HG02870 (cell line): ENCODE measurements around the gene DISC1.

Experiments
- ATAC-seq: cut with Tn5 transposase; IDR thresholded peaks from one replicate; pipeline ENCODE4 v1.9.1; 2021; ENCODE audit warnings: mild to moderate bottlenecking, moderate library complexity; ENCODE audit not compliant: unreplicated experiment

DISC1 gene

DNA sequence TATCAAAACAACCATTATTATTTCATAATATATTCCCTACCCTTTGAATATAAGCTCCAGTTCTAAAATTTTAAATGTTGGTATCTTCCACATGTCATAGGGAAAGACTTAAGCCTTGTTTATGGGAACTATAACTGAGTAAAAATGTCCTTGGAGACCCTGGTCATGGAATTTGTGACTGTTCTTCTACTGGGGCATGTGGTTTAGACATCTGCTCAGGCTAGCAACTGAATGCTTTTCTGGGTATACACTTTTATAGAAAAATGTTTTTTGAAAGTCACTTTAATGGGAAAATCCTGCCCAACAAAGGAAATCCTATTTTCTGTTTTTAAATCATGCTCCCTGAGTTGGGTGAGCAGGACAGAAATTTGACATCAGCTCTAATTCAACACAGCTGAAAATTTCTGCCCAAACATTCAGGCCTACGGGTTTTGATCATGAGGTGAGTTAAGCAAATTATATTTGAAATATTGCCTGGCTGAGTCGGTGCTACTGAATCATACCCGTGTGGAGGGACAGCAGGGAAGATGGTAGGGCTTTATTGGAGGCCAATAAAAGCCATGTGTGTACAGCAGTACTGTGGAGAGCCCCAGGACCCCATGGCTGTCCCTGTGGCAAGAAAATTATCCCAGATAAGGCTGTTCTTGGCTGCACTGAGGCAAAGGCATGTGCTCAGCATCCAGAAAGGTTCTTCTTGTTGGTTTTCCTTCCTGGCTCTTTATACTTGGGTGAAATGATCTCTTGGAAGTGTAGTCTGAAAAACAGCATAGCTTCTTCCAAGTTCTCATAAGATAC is 391.8 kb downstream of the DISC1 start:
- ATAC-seq, result no peak

DNA sequence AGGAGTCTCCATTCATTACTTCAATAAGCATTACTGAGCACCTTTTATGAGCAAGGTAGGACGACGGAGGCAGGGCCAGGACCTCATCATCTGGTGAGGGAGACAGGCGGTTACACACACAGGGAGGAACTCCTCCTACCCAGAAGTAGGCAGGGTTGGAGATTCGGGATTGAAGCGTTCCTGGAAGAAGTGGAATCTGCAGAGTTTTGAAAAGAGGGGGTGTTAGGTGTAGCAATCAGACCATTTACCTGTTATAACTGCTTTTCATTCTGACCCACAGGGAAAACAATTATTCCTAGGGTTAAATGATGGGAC is 392.4 kb downstream of the DISC1 start:
- ATAC-seq, result no peak

DNA sequence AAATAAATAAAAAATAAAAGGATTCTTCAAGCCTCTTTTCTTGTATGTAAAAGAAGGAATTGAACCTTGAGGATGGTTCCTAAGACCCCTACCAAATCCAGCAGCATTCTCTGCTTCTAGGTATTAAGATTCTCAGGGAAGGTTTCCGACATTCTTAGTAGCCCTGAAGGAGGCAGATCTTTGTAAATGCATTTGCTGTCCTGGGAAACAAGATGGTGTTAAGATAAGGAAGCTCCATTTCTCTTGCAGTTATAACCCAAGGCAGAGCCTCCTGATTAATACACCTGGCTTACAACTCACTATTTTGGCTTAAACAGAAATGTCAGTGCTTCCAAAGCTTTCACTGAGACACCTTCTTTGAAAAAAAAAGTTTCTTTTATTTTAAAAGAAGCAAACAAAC is 393.8 kb downstream of the DISC1 start:
- ATAC-seq, result no peak

DNA sequence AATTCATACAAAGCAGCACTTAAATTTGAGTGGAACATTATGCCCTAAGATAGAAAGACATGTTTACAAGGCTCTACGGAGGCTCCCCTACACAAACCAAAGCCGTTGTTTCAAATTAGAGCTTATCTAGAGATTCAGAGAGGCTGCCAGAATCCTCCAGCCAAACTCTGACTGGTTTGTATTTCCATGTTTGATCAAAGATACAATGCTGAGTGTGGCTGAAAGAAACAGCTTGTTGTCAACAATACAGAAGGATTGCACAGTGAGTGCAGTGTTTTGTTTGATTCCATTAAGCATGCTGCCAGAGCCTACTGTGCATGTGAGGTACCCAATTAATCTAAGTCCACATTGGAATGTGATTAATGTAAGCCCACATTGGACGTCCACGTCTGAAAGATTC is 402.7 kb downstream of the DISC1 start:
- no peak for ATAC-seq

DNA sequence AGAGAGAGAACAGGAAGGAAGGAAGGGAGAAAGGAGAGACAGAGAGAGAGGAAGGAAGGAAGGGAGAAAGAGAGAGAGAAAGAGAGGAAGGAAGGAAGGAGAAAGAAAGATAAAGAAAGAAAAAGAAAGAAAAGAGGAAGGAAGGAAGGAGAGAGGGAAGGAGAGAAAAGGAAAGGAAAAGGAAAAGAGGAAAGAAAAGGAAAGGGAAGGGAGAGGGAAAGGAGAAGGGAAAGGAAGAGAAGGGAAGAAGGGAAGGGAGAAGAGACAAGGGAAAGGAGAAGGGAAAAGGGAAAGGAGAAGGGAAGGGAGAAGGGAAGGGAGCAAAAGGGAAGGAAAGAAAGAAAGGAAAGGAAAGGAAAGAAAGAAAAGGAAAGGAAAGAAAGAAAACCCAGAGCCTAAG is 404.6 kb downstream of the DISC1 start:
- ATAC-seq, result no peak

DNA sequence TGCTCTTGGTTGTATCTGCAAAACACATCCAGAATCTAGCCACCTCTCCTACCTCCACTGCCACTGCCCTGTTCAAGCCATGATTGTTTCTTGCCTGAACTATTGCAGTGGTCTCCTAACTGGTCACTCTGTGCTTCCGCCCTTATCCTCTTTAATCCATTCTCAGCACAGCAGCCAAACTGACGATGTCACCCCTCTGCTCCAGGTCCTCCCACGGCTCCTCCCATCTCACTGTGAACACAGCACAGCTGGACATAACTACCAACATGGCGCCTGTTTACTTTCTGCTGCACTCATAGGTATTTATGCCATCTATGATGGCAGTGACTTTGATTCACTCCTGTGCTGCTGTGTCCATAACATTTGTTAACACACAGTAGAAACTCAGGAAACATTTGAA is 406.7 kb downstream of the DISC1 start:
- ATAC-seq, result no peak

DNA sequence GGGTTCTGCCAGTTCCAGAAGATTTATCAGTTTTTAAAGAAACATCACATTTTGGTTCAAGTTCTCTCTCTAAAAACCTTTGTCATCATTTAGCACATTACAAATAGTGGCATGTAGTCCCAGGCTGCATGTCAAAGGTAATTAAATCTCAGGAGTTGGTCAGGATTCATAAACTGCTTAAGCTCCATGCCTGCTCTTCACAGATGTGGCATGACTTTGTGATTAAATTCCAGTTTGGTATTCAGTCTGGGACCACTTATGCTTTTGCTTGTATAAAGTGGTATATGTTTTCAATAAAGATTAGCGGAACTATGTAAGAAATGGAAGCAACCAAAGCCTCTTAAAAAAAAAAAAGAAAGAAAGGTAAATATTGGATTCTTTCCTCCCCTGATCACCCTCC is 408.0 kb downstream of the DISC1 start:
- no peak for ATAC-seq

DNA sequence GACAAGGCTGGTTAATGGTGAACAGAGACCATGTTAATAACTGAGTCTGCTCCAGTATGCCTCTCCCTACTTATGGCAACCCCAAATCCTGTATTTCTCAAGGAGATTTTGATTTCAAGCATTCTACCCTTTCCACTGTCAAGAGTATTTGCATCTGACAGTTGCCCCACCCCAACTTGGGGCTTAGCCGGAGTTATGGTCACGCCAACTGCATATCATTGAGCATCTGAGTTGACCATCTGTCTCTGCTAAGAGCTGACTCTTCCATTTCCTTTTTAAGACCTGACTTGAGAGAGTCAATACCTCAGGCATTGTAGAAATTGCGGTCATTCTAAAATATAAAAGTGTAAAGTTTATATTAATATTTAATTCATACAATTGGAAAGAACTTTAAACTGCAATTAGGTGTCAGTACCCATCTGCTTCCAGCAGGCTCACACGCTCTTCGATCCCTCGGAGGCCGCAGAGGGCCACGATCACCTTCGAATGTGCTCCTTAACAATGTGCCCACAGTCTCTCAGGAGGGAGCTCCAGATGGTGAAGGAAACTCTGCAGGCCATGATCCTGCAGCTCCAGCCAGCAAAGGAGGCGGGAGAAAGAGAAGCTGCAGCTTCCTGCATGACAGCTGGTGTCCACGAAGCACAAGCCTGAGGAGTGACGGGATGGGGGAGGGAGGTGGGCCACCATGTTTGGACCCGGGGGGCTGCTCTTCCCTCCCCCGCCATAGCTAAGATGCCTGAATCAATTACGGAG is 409.8 kb downstream of the DISC1 start:
- ATAC-seq, result no peak

DNA sequence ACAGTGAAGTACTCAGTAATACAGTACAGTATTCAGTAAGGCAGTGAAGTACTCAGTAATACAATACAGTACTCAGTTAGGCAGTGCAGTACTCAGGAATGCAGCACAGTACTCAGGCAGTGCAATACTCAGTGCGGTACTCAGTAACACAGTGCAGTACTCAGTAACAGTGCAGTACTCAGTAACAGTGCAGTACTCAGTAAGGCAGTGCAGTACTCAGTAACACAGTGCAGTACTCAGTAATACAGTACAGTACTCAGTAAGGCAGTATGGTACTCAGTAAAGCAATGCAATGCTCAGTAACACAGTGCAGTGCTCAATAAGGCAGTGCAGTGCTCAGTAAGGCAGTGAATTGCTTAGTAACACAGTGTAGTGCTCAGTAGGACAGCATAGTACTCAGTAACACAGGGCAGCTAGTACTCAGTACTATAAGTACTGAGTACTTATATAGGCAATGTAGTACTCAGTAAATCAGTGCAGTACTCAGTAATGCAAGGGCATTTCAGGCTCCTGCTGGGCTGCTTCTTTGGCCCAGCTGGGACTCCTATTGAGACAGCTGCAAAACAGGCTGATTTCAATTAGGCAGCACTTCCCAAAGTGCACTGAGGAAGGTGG is 411.3 kb downstream of the DISC1 start:
- no peak for ATAC-seq

DNA sequence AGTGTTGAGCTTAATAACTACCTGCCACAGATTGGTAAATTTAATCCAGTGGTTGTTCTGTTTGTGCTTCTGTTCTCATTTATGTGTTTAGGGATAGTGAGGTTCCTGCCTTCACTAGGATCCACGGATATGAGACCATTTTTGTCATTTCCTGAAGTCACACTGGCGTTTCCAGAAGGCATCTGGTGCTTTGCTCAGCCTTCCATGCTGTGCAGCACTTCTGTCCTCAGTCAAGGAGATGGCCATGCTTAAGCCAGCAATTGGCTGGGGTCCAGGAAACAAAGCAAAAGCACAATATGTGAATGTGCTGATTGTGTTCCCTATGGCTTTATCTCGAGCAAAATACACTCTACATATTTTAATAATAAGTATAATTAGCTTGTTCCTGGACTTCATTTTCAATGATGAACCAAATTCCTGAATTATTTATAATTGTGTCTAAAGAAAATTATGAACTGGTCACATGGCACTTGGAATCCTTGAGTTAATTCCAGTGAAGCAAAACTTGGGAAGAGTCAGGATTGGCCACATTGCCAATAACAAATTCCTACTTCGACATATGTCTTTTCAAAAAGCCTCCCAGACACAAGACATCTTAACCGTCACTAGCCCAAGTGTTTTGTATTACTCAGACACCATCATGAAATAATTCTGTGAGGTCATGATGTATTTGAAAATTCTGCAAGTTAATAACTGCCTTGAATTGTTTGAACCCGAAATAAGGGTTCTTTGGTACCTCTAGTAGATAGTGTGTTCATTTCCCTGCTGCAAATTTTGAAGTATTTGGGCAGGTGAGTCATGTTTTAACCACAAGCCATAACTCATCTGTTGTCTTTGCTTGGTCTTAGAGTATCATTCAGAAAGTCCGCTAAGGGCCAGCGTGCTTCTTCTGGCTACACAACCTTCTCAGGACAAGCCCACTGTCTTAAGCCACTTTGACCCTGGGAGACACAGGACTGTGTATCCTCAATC is 412.4 kb downstream of the DISC1 start:
- ATAC-seq, result no peak

DNA sequence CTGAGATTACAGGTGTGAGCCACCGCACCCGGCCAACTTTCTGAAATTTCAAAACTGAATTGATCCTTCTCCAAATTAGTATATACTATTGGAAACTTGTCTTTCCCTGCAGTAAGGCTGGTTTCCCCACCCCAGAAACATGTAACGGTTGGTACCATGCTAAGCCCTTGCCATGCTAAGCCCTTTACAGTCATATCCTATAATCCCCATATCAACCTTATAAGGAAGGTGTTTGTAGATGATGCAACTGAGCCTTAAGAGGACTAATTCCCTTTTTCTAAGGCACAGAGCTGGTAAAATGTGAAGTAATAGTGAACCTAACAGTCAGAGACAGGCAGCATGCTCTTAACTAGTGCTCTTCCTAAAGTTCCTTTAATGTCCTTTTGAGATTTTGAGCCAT is 413.7 kb downstream of the DISC1 start:
- no peak for ATAC-seq

DNA sequence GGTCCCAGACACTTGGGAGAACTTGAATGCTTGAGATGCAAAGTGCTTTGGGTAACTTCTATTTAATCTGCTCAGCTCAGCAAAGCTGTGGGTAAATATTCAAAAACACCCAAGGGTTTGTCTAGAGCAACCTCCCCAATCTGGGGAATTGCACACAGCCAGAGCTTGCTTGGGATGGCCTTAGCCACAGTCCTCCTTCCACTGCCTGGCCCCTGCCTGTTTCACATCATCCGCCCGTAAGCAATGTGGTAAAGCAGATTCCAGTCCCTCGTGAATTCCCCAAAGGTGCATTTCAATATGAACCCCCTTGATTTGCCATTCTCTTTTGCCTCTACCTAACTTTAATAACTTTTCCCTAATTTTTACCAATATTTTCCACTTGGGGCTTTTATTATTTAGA is 418.1 kb downstream of the DISC1 start:
- ATAC-seq, result no peak

DNA sequence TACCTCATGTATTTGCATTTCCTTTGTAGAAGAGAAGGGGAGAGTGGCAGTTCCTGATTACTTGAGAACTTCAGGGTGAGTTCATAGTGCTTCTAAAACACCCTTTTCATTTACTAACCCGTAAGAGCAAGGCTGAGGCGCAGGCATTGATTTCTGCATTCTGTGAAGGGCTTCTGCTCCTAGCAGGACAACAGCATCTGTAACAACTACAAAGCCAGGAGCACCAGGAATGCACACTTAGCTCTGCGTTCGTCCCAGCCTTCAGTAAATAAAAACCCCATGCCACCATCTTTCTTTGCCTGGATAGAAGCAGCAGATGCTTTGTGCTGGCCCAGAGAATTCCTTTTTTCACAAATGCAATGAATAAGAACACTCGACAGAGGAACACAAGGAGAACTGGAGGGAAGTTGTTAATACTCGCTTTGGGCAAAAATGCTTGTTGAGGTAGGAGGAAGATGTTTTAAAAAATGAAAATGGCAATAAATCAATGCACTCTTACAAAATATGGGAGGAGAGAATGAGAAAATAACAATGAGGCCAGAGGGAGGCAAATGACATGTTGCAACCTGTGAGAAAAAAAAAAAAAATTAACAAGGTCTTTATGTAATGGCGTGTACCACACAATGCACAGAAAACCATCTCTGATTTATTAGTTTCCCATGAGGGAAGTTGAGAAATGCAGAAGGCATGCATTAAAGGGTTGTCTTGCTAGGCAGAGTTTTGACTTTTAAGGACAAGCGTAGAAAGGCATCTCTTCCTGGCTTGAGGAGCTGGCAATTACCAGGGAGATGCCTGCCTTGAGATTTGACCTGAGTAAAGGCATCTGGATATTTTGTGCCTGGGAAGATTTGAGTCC is 418.8 kb downstream of the DISC1 start:
- ATAC-seq, result no peak

DNA sequence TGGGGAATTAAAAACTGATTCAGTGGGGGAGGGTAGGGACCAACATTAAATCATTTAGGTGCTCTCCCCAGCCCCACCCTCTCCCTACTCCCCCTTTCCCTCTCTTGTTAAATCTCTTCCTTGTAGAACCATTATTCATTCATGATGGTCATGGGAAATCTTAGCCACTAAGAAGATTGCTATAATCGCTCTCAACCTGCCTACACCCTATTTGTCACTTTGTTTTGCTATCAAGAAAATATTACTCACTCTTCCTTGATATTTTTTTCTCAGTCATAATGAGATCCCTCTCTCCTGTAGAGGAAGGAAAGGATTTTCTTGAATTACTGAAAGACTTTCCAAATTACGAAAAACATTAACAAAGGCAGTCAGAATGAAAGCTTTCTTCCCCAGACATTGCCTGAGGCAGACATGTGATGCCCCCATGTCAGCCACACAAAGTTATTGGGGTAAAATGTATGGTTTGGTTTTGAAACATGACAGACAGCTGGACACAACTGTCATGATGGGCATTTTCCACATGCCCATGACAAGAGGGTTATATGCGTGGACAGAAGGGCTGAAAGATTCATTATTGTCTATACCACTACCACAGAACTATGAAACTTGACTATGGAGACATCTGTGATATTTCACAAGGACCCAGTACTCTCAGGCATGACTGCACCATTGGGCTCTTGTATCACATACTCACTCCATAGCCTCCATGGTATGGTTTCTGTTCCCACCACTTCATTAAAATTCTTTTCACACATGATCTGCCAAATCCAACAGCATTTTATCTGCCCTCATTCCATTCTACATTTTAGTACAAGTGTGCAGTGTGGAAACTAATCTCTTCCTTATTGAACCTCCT is 420.1 kb downstream of the DISC1 start:
- no peak for ATAC-seq

DNA sequence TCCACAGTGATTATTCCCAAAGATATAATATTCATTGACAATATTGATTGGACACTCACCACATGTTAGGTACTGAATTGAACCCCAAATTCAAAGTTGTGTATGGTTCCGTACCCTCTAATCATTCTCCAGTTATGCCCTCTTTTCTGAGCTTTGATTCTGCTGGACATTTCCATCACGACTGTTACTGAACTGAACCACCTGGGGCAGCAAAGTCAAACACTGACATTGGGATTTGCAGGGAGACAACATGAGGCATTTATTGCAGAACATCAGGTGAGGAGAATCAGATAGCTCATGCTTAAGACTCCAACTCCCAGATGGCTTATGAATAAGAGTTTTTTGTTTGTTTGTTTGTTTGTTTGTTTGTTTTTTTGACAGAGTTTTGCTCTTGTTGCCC is 420.9 kb downstream of the DISC1 start:
- ATAC-seq, result no peak

DNA sequence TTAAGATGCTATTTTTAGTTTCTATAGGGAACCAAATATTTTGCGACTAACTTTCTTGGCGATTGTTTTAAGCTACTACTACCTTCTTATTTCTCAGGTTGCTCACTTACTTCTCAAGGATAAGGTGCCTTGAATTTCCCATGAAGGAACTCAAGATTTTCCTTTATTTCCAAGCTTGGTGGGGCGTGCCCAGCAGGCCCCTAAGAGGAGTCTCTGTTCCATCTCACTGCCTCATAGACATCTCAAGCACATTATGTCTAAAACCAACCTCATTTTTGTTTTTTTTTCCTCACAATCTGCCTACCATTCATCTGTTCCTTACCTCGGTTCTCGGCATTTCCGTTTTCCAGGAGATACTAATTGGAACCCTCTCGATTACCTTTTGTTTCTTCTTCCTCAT is 421.9 kb downstream of the DISC1 start:
- ATAC-seq, result no peak

DNA sequence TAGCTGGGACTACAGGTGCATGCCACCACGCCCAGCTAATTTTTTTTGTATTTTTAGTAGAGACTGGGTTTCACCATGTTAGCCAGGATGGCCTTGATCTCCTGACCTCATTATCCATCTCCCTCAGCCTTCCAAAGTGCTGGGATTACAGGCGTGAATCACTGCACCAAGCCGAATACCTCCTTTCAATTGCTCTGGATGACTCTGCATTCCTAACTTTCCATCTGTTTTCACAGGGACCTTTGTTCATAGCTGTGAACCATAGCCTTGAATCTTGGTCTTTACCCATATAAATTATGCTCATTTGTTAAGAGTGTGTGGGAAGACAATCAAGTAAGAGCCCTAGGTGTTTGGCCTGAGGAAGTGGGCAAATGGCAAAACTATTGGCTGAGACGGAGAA is 422.7 kb downstream of the DISC1 start:
- ATAC-seq, result no peak

DNA sequence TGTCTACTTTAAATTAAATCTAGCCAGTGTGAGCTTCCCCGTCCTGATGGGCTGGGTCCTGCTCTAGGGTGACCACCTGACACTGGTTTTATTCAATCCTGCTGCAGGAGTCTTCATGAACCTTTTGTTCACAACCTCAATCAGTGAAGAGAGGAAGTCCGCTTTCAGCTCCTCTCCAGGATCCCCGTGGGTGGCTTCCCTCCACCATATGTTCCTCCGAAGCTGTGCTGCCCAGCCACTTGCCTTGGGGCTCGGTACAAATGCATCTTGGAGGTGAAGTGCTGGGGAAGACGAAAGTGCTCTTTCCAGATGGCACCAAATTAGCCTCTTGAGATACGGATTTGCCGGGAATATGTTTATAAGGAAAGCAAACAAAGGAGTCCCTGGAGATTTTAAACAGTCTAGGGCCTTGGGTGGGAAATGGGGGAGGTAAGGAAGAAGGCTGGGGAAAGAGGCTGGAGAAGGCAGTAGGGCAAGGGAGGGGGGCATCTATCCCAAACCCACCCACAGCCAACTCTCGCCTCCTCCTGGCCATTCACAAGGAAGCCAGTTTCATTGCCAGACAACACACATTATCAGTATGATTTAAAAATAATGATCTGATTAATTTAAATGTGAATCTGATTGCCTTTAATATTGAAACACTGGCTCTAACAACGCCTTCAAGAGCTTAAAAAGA is 430.8 kb downstream of the DISC1 start:
- no peak for ATAC-seq

DNA sequence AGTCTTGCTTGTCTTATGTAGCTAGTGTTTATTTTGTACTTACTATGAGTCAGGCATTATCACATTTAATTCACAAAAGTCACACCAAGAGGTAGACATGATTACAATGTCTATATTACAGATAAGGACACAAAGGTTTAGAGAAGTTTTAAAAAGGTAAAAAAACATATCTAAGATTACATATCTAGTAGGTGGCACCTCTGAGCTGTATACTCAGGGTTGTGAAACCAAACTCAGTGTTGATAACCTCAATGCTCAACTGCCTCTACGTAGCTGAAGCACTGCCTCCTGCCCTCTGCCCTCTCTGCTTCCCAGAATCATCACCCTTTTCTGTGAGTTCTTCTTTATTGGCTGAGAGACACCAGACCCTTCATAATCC is 431.3 kb downstream of the DISC1 start:
- no peak for ATAC-seq
